Islet of Langerhans (tissue), 1 donor: Measurements from ENCODE around the gene ADORA3.
"Not testable (repeated sequence)": the region's sequence is repeated elsewhere in the genome, so short reads cannot be mapped to it uniquely, and the experiment has no call there.

ENCODE experiments used
- FAIRE-seq: peaks from one replicate; lab custom pipeline; 2011; peaks lifted over from hg19 to GRCh38; lab: Jason Lieb, UNC

ADORA3 gene

DNA sequence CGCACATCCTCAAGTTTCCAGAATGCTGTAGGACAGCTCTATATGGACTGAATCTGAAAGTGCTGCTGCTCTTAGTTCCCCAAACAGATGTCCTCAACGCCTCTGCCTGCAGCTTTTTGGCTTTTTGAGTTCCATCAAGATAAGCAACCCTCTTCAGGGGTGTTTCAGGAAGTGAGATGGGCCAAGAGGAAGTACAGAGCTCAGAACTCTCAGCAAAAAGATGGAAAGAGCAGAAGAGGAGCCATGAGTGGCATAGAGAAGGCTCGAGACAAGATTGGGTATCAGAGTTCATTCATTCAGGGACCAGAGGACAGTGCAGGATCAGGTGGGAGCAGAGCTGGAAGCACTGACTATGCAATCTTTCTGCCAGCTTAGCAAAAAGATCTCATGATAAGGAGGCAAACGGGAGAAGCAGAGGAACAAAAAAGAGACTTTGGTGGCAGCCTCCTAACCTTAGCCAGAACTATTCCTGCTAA lies at the start of gene ADORA3, which contains the start of gene TMIGD3:
ADORA3 (minus strand) TSS at position 49 of the 476 bp plus-strand sequence. CDS start 279 bp downstream, outside the sequence.
TMIGD3 (minus strand) TSS at position 49 of the 476 bp plus-strand sequence. CDS start 279 bp downstream, outside the sequence.
- no peak for FAIRE-seq

GRCh38 chr1:111553196-111553595 lies 49.8 kb upstream of the ADORA3 start:
- FAIRE-seq = no peak

DNA sequence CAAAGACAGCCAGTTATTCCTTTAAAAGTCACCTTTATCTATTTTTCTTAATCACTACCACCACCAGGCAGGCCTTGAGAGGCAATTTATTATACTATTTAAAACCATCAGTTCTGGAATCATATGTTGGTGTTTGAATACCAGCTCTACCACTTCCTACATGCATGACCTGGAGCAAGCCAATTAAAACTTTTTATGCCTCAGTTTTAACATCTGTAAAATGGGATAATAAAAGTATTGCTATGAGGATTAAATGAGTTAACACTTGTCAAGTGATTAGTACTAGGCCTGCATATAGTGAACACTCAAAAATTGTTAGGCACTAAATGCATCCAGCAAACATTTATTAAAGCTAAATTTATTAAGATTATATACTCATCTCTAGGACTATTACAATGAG lies 49.2 kb upstream of the ADORA3 start:
- FAIRE-seq = no peak

GRCh38 chr1:111551623-111552411 lies 48.4 kb upstream of the ADORA3 start:
- no peak for FAIRE-seq

- FAIRE-seq = not testable (repeated sequence)
These were observed 44.4 kb upstream of the ADORA3 start for GRCh38 chr1:111547786-111548185.

GRCh38 chr1:111542187-111542586 lies 38.8 kb upstream of the ADORA3 start:
- FAIRE-seq = no peak

GRCh38 chr1:111541721-111542120 lies 38.3 kb upstream of the ADORA3 start:
- no peak for FAIRE-seq

DNA sequence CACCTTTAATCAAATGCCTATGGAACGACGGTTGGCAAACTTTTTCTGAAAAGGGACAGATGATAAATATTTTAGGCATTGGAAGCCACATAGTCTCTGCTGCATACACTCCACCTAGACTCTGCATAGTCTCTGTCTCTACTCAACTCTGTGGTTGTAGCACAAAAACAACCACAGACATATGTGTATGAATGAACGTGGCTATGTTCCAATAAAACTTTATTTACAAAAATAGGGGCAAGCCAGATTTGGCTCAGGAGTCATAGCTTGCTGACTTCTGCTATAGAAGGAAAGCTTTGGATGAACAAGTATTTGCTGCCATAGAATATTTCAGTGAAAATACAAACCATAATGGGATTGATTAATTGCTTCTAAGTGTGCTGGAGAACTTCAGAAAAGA lies 37.5 kb upstream of the ADORA3 start:
- FAIRE-seq = no peak

DNA sequence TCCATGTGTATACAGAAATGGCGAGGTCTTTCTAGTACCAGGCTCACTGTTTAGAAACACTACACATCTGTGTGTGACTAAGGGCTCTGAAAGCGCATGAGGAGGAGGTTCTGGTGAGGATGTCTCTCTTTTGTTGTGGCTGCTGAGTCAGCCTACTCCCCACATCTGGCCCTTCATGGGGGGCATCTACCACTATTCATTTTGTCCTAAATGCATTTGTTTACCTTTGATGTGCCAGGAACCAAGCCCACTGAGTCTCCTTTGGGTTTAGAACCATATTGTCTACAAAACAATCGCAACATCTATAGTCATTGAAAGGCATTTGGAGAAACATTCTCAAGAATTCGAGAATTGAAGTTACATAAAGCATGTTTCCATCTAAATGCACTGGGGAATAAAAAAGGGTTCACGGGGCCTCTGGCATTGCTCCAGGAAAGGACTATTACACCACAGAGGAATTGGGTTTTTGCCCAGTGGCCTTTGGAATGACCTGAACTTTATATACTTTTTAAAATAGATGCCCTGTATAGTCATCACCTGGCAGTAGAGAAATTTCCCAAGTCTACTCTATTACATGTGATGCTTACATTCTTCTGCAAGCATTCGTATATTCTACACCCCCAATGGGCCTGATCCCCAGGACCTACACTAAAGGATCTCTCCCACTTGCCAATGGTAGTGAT lies 35.1 kb upstream of the ADORA3 start:
- FAIRE-seq = no peak

DNA sequence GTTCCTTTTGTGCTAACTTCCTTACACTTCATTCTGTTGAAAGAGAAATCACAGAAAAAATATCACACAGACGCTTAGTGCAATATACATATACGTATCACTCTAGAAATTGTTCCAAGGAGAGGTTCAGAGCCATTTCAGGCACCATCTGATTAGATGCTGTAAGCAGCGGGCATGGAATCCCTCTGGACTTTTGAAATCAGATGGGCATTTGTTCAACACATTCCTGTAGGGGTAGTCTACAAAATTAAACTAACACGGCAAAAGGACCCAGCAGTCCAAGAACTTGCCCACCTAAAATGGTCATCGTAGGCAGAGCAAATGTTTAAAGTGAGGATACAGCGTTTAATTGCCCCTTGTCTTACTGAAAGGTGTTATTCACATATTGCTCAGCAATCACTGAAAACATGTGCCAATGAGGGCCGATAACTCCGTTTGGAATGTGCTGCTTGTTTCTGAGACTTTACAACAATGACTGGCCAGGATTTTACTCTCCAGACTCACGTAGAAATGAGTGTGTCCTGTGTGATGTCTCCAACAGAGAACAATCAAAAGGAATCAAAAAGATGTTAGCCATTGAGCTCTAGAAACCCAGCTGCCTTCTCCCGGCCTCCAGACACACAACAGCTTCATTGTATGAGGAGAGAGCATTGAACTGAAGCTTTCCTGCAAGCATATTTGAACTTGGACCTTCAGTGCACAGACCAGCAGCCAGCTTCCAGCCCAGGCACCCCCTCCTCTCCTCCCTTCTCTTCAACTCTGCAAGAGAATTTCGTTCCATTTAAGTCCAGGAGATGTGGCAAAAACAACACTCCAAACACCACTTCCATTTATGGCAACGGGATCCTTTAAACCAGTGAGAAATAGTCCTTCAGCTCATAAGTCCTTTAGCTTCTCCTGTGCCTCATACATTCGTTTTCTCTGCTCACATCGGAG lies 32.1 kb upstream of the ADORA3 start:
- FAIRE-seq = no peak

- FAIRE-seq = no peak
These were observed 16.6 kb upstream of the ADORA3 start for GRCh38 chr1:111520053-111520452.

DNA sequence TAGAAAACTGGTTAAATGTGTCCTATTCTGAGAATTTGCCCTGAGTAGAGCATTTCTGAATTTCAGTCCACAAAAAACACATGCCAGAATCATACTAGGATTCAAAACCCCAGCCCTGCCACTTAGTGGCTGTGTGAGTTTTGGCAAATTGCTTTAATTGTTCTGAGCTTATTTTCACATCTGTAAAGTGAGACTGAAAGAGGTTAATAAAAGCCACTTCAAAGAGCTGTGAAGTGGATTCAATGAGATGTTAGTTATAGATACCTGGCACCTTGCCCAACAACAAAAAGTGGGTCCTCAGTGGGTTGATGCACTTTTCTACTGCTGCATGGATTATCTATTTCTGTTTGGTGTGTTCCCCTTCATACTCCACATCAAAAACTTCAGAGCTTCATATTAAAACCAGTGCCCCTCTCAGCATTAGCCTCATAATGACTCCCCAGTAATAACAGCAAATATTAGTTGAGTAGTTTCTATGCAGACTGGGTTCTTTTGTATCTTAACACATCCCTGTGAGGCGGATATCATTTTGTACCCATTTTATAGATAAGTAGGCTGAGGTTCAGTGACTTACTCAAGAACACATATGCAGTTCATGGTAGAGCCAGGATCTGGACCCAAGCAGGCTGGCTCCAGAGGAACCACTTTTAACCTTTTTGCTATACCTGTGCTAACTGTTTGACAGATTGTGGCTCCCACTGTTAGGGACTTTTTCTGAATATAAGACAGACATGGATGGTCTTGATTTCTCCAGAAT lies 14.2 kb upstream of the ADORA3 start:
- no peak for FAIRE-seq

GRCh38 chr1:111516005-111516535 lies 12.6 kb upstream of the ADORA3 start:
- no peak for FAIRE-seq

DNA sequence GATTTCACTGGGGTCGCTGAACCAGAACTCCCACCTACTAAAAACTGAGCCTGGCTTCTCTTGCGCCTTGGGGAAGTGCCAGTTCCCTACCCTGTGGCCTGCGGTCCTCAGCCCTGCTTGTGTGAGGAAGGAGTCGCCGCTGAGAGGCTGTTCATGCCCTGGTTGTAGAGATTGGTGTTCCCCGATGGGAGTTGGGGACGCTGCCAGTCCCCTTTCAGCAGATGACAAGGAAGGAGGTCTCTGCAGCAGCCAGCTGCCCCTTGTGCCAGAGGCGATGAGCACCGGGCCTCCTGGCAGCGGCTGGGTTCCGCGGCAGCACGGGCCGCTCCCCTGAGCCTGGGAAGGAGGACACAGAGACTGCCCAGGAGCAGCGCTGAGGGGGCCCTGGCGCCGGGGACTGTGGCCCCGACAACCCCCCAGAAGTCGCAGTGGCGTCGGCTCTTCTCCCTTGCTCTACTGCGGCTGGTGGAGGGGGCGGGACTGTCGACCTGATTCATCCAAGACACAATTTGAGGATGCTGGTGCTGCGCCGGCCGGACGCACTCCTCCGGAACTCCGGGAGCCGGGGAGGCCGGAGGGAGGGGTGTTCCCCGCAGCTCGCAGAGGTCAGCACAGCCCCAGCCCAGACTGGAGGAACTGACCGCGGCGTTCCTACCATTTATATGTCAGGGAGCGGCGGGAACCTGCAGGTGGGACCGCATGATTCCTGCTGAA lies 12.0 kb upstream of the ADORA3 start:
- FAIRE-seq = no peak

- no peak for FAIRE-seq
These were observed 10.1 kb upstream of the ADORA3 start for GRCh38 chr1:111513410-111514020.

DNA sequence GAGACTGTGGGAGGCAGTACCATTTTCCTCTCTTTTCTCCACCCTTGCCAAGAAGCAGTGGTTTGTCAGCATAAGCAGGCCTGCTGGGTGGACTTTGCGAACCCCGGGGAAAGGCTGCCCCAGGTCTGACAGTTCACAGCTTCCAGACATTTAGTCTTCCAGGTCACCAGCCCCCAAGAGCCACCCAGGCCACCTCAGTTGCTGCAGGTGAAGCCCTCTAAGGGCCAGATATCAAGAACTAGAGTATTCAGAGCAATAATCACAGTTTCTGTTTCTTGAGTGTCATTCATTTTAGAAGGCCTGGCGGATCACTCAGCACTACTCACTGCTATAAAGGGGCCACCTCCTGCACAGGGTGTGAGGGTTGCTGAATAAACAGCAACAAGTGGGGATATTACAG lies 9.5 kb upstream of the ADORA3 start:
- no peak for FAIRE-seq

GRCh38 chr1:111512132-111512889 lies 8.9 kb upstream of the ADORA3 start:
- no peak for FAIRE-seq

- FAIRE-seq = no peak
These were observed 7.9 kb upstream of the ADORA3 start for GRCh38 chr1:111511370-111511769.

GRCh38 chr1:111509997-111510375 lies 6.6 kb upstream of the ADORA3 start:
- FAIRE-seq = no peak
